Uterus (tissue), 2 donors: ENCODE data around the gene GALK2.

Source experiments
- CTCF ChIP-seq, 4 experiments: fragments of 200-600 bp in 2 of 4; fragments of 450-650 bp in 2 of 4; sonication (generic) in 2 of 4; IDR thresholded peaks; one replicate each; pipeline ENCODE4 v1.5.1; 2016 to 2019; ENCODE audit warnings: antibody characterized with exemption in 4 of 4, mild to moderate bottlenecking in 2 of 4, moderate library complexity in 1 of 4
- POLR2A ChIP-seq, 2 donors: fragments of 450-650 bp; IDR thresholded peaks; one replicate each; pipeline ENCODE4 v1.6.1; 2016; ENCODE audit warnings: antibody characterized with exemption in 2 of 2, mild to moderate bottlenecking in 1 of 2, moderate library complexity in 1 of 2

GRCh38 chr15:49135911-49136310, 34.1 kb upstream of the GALK2 start:
- no peak for TF ChIP-seq CTCF (IDR thresholded peaks at IDR 0.05)
- TF ChIP-seq POLR2A (IDR thresholded peaks at IDR 0.05) = no peak
